ENCODE results near the gene PLEKHA1.

The PLEKHA1 gene

DNA sequence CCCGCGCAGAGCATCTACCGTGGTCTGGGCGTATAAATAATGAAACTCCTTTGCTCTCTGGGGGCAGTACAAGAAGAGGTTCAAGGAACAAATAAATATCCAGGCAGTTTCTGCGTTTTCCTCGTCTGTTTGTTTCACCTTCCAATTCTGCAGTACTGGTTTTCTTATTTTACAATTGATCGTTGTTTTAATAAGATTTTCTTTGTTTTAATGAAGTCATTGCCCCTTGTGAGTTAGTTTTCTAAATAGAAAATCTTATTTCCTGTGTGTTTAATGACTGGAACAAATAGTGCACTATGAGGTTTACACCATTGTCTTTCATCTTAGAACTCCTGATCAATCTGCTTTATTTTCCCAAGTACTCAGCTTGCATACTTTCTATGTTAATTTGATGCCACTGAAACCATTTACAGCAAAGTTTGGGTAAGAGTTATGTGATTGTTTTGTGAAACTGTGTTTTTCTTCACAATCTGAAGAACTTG, 1.2 kb downstream of the PLEKHA1 start:
- peak overlapping the region; percentile 96 to 99 for H3K27ac ChIP-seq
- DNase-seq (ENCODE audit: low spot score) = no peak
- TF ChIP-seq, protein P1, sequence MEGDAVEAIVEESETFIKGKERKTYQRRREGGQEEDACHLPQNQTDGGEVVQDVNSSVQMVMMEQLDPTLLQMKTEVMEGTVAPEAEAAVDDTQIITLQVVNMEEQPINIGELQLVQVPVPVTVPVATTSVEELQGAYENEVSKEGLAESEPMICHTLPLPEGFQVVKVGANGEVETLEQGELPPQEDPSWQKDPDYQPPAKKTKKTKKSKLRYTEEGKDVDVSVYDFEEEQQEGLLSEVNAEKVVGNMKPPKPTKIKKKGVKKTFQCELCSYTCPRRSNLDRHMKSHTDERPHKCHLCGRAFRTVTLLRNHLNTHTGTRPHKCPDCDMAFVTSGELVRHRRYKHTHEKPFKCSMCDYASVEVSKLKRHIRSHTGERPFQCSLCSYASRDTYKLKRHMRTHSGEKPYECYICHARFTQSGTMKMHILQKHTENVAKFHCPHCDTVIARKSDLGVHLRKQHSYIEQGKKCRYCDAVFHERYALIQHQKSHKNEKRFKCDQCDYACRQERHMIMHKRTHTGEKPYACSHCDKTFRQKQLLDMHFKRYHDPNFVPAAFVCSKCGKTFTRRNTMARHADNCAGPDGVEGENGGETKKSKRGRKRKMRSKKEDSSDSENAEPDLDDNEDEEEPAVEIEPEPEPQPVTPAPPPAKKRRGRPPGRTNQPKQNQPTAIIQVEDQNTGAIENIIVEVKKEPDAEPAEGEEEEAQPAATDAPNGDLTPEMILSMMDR (IDR thresholded peaks at IDR 0.05) = no peak
- peak overlapping the region; percentile 97 for H3K4me3 ChIP-seq

DNA sequence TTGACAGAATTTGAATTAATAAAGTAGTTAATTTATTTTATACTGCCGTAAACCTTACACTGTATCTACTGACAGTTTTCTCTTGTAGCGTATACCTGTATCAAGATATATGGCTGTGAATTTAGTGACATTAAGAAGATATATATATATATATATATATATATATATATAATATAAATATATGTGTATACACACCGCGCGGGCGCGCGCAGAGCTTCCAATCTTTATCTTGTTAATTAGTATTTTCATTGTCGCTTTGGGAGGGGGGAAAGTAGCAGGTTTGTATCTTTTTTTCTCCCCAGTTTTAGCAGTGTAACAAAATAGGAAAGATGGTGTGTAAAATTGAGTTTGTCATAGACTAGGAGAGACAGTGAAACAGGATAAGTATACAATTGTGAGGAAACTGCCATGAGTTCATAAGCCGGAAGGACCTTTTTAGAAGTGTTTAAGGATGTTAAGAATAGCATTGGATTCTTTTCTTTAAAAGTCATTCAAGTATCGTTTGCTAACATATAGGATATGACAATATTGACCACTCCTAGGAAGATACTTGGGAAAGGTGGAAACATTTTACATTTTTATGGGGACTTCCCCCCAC, 2.0 kb downstream of the PLEKHA1 start:
- no peak overlapping the region for H3K4me3 ChIP-seq
- no peak for DNase-seq (ENCODE audit: low spot score)
- no peak overlapping the region for H3K27ac ChIP-seq
- TF ChIP-seq, protein P1 (IDR thresholded peaks at IDR 0.05) = no peak

DNA sequence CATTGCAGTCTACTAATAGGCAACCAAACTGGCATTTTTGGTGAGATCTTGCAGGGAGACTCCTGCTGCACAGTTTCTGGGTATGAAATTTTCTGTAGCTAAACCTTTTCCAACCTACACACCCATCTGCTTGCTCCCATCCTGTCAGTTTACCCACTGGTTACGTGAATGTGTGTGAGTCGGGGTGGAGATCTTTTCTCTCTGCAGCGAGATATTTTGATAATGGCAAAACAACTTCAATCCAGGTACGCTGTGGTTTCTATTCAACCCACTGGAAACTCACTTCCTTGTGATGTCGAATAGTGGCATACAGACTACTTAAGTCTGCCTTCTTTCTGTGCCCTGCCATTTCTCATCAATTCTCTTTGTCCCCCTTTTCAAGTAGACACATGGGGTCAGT, 4.5 kb downstream of the PLEKHA1 start:
- TF ChIP-seq, protein P1 (IDR thresholded peaks at IDR 0.05) = no peak
- no peak for DNase-seq (ENCODE audit: low spot score)
- Histone ChIP-seq H3K27ac (no peak overlapping the region), H3K4me3 (no peak overlapping the region)

DNA sequence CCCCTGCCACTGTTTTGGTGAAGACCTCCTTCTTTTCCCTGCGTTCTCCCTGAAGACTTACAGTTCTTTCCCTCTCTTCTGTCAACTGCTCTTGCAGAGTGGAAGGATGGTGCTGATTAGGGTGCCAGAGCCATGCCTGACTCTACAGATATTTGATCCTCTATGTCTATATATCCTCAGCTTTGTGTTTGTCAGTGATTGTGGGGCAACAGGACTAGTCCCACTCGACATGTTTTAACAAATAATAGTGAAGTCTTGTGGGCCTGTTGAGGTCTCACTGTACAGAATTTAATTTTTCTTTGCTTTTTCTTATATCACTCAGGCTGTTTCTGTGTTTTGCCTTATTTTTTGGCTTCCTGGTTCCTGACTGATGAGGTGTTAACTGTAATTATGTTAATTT, 5.0 kb downstream of the PLEKHA1 start:
- no peak overlapping the region for H3K27ac ChIP-seq
- no peak for DNase-seq (ENCODE audit: low spot score)
- TF ChIP-seq, protein P1 (IDR thresholded peaks at IDR 0.05) = no peak
- no peak overlapping the region for H3K4me3 ChIP-seq

DNA sequence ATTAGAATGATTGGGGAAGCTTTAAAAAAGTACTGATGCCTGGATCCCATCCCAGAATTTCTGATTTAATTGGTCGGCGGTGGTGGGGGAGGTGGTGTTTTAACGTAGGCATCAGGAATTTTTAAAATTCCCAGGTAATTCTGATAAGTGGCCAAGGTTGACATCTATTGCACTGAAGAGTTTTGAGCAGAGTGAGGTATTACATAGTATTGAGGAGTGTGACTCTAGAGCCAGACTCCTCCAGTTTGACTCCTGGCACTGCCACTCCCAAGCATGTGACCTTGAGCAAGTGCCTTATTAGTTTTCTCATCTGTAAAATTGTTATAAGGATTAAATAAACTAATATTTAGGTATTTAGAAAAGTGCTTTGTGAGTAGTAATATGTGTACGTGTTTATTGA, 6.2 kb downstream of the PLEKHA1 start:
- TF ChIP-seq, protein P1 (IDR thresholded peaks at IDR 0.05) = no peak
- H3K27ac ChIP-seq = no peak overlapping the region
- no peak overlapping the region for H3K4me3 ChIP-seq
- no peak for DNase-seq (ENCODE audit: low spot score)

DNA sequence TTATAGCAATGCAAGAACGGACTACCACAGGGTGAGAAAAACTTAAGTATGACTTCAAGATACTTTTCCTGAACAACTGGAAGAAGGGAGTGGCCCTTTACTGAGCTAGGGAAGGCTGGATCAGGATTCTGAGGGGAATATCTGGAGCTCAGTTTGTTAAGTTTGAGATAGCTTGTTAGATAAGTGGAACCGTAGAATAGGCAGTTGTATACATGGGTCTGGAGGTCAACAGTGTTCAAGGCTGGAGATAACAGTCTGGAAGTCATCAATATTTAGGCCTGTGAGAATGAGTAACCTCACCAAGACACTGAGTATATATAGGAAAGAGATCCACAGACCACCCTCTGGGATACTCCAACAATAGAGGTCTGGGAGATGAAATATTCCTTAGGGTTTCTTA, 7.2 kb downstream of the PLEKHA1 start:
- TF ChIP-seq, protein P1 (IDR thresholded peaks at IDR 0.05) = no peak
- H3K4me3 ChIP-seq = no peak overlapping the region
- H3K27ac ChIP-seq = no peak overlapping the region

DNA sequence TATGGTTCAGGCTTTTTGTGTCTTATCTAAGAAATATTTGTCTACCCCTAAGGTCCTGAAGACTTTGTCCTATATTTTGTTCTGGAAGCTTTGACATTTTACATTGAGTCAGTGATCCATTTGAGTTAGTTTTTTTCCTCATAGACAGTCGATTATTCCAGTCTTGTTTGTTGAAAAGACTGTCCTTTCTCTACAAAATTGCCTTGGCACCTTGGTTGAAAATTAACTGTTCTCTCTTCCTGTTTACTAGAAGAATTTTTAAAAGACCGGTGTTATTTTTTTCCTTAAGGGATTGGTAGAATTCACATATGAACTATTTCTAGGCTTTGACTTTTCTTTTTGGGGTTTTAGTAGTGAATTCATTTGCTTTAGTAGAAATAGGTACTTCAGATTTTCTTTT, 12.0 kb downstream of the PLEKHA1 start:
- no peak for DNase-seq (ENCODE audit: low spot score)
- Histone ChIP-seq H3K4me3 (no peak overlapping the region), H3K27ac (no peak overlapping the region)
- TF ChIP-seq, protein P1 (IDR thresholded peaks at IDR 0.05) = no peak

More for the DNA sequence above, 7.2 kb downstream of the PLEKHA1 start:
- no peak for DNase-seq (ENCODE audit: low spot score)
